Endothelial cell (in vitro differentiated cells): ENCODE measurements around the gene D2HGDH. TPM values are rescaled to one million over a fixed set of nuclear protein-coding genes. Genes with fewer than 3 reads are reported as not detected.

Experiments
- DNase-seq: peaks from one replicate; pipeline ENCODE4 v3.0.0; 2021; ENCODE audit warnings: low spot score
- H3K27ac Mint-ChIP-seq: one replicate; pipeline ENCODE4 v1.8.0; 2021; ENCODE audit warnings: mixed read lengths, inconsistent platforms; ENCODE audit not compliant: unreplicated experiment
- H3K27me3 Mint-ChIP-seq: one replicate; pipeline ENCODE4 v1.8.0; 2021; ENCODE audit warnings: mild to moderate bottlenecking, moderate library complexity, mixed read lengths, inconsistent platforms; ENCODE audit not compliant: unreplicated experiment
- H3K36me3 Mint-ChIP-seq: one replicate; pipeline ENCODE4 v1.8.0; 2021; ENCODE audit warnings: mild to moderate bottlenecking, low read depth, mixed read lengths, inconsistent platforms; ENCODE audit not compliant: unreplicated experiment
- H3K4me1 Mint-ChIP-seq: one replicate; pipeline ENCODE4 v1.8.0; 2021; ENCODE audit warnings: mild to moderate bottlenecking, mixed read lengths, inconsistent platforms; ENCODE audit not compliant: unreplicated experiment
- H3K4me3 Mint-ChIP-seq: one replicate; pipeline ENCODE4 v1.8.0; 2021; ENCODE audit warnings: mild to moderate bottlenecking, mixed read lengths, inconsistent platforms; ENCODE audit not compliant: unreplicated experiment
- H3K9me3 Mint-ChIP-seq: one replicate; pipeline ENCODE4 v1.8.0; 2021; ENCODE audit warnings: mixed read lengths, inconsistent platforms; ENCODE audit not compliant: unreplicated experiment
- total RNA-seq: library from RNA; stranded (reverse); fragmentation: NEBNext Ultra II Directional; extraction: Animal tissue kit (Norgen Biotek cat#: 25700); gene quantifications from one replicate; pipeline ENCODE4 v1.2.1, GENCODE V29; 2021; ENCODE audit not compliant: unreplicated experiment
- TF ChIP-seq, protein P1 (sequence below): fragments of 200-600 bp; sonication (generic); IDR thresholded peaks from one replicate; pipeline ENCODE4 v1.5.0; 2021; ENCODE audit warnings: antibody characterized with exemption; ENCODE audit not compliant: unreplicated experiment

The D2HGDH gene
- total RNA-seq, 1 donor from 2014 or later: 11.4 TPM

DNA sequence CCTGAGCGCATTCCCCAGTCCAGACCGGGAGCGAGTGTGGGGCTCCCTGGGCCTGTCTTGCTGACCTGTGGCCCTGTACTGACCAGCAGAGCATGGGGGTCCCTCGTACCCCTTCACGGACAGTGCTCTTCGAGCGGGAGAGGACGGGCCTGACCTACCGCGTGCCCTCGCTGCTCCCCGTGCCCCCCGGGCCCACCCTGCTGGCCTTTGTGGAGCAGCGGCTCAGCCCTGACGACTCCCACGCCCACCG is 79.9 kb downstream of the D2HGDH start:
- DNase-seq: no peak
- Mint-ChIP-seq H3K9me3 (no peaks in the 10 kb centered on the region), H3K4me1 (no peaks in the 10 kb centered on the region), H3K27me3 (peaks cover 4% of the 10 kb centered on the region), H3K27ac (no peak overlapping the region), H3K36me3 (no peaks in the 10 kb centered on the region), H3K4me3 (no peak overlapping the region)
- TF ChIP-seq, protein P1, sequence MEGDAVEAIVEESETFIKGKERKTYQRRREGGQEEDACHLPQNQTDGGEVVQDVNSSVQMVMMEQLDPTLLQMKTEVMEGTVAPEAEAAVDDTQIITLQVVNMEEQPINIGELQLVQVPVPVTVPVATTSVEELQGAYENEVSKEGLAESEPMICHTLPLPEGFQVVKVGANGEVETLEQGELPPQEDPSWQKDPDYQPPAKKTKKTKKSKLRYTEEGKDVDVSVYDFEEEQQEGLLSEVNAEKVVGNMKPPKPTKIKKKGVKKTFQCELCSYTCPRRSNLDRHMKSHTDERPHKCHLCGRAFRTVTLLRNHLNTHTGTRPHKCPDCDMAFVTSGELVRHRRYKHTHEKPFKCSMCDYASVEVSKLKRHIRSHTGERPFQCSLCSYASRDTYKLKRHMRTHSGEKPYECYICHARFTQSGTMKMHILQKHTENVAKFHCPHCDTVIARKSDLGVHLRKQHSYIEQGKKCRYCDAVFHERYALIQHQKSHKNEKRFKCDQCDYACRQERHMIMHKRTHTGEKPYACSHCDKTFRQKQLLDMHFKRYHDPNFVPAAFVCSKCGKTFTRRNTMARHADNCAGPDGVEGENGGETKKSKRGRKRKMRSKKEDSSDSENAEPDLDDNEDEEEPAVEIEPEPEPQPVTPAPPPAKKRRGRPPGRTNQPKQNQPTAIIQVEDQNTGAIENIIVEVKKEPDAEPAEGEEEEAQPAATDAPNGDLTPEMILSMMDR: no peak

DNA sequence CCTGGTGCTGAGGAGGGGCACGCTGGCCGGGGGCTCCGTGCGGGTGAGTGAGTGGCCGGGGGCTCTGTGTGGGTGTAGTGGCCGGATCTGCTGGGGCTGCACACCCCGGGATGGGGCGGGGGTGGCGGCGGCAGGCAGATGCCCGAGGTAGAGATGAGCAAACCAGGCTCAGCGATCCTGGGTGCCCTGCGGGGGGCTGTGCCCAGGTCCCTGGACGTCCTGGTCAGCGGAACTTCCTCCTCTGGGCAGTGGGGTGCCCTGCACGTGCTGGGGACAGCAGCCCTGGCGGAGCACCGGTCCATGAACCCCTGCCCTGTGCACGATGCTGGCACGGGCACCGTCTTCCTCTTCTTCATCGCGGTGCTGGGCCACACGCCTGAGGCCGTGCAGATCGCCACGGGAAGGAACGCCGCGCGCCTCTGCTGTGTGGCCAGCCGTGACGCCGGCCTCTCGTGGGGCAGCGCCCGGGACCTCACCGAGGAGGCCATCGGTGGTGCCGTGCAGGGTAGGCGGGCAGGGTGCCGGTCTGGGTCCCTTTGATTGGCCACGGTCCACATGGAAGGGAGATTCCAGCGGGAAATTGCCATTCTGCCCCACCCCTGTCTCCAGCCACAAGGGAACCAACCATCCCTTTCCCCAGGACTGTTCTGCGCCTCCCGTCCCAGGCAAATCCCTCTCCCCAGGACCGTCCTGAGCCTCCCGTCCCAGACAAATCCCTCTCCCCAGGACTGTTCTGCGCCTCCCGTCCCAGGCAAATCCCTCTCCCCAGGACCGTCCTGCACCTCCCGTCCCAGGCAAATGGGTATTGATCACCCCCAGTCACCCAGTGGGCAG is 80.4 kb downstream of the D2HGDH start:
- Mint-ChIP-seq H3K27me3 (peaks cover 4% of the 10 kb centered on the region), H3K36me3 (no peaks in the 10 kb centered on the region), H3K27ac (no peak overlapping the region), H3K9me3 (no peaks in the 10 kb centered on the region), H3K4me1 (no peaks in the 10 kb centered on the region), H3K4me3 (no peak overlapping the region)
- no peak for DNase-seq
- TF ChIP-seq, protein P1: no peak

DNA sequence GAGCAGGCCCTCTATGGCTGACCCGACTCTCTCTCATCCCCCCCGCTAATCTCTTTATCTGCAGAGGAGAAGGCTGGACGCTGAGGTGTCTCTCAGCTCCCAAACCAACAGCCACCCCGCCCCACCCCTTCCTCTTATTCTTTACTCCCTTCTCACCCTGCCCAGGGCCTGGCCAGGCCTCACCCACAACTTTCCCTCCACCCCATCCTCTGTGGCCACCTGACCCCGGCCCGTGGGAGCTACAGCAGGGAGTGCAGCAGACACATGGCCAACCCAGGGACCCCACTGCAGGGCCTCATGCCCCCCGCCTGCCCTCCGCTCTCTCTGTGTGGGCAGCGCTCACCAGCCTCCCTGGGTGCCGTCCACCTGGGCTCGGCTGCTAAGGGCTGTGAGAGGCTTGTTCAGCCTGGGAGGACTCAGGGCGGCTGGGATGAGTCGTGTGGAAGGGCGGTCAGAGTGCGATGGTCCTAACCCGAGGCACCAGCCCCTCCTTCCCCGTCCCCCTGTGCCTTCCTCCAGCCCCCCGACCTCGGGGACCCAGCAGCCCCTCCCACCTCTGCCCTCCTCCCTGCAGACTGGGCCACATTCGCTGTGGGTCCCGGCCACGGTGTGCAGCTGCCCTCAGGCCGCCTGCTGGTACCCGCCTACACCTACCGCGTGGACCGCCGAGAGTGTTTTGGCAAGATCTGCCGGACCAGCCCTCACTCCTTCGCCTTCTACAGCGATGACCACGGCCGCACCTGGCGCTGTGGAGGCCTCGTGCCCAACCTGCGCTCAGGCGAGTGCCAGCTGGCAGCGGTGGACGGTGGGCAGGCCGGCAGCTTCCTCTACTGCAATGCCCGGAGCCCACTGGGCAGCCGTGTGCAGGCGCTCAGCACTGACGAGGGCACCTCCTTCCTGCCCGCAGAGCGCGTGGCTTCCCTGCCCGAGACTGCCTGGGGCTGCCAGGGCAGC is 81.3 kb downstream of the D2HGDH start:
- H3K27ac Mint-ChIP-seq: no peak overlapping the region
- TF ChIP-seq, protein P1: no peak
- H3K9me3 Mint-ChIP-seq: no peaks in the 10 kb centered on the region
- H3K4me3 Mint-ChIP-seq: no peak overlapping the region
- no peaks in the 10 kb centered on the region for H3K4me1 Mint-ChIP-seq
- H3K36me3 Mint-ChIP-seq: no peaks in the 10 kb centered on the region
- no peak for DNase-seq
- H3K27me3 Mint-ChIP-seq: peaks cover 7% of the 10 kb centered on the region

DNA sequence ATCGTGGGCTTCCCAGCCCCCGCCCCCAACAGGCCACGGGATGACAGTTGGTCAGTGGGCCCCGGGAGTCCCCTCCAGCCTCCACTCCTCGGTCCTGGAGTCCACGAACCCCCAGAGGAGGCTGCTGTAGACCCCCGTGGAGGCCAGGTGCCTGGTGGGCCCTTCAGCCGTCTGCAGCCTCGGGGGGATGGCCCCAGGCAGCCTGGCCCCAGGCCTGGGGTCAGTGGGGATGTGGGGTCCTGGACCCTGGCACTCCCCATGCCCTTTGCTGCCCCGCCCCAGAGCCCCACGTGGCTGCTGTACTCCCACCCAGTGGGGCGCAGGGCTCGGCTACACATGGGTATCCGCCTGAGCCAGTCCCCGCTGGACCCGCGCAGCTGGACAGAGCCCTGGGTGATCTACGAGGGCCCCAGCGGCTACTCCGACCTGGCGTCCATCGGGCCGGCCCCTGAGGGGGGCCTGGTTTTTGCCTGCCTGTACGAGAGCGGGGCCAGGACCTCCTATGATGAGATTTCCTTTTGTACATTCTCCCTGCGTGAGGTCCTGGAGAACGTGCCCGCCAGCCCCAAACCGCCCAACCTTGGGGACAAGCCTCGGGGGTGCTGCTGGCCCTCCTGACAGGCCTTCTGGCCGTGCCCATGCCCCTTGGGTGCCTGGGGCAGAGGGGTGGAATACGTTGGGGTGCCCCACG is 82.1 kb downstream of the D2HGDH start:
- Mint-ChIP-seq H3K9me3 (no peaks in the 10 kb centered on the region), H3K4me1 (peaks cover 4% of the 10 kb centered on the region), H3K27ac (no peak overlapping the region), H3K36me3 (no peaks in the 10 kb centered on the region), H3K4me3 (no peak overlapping the region), H3K27me3 (peaks cover 7% of the 10 kb centered on the region)
- no peak for DNase-seq
- TF ChIP-seq, protein P1: no peak
